Measurements from ENCODE around the gene GAGE12J.
"Not testable (repeated sequence)": the region's sequence is repeated elsewhere in the genome, so short reads cannot be mapped to it uniquely, and the experiment has no call there.

Gene GAGE12J

GRCh38 chrX:49321737-49322136 is at the start of gene GAGE12J:
Gene GAGE12J (plus strand): TSS chrX:49322037. CDS start chrX:49323194, 1,157 bp downstream.
- not testable (repeated sequence) for DNase-seq (ENCODE audit: low read depth)

GRCh38 chrX:49272421-49272820 is 49.4 kb upstream of the GAGE12J start:
- DNase-seq (ENCODE audit: low read depth) = no peak

GRCh38 chrX:49273181-49273727 is 48.6 kb upstream of the GAGE12J start:
- DNase-seq (ENCODE audit: low read depth) = peak; percentile 42

GRCh38 chrX:49276207-49276606 is 45.6 kb upstream of the GAGE12J start:
- no peak for DNase-seq (ENCODE audit: low read depth)

- DNase-seq (ENCODE audit: low read depth) = no peak
Observed at GRCh38 chrX:49276671-49277534, 44.9 kb upstream of the GAGE12J start.

- no peak for DNase-seq (ENCODE audit: low read depth)
Observed at GRCh38 chrX:49277535-49277830, 44.4 kb upstream of the GAGE12J start.

- DNase-seq (ENCODE audit: low read depth) = no peak
Observed at GRCh38 chrX:49278081-49278480, 43.8 kb upstream of the GAGE12J start.

GRCh38 chrX:49282647-49283011 is 39.2 kb upstream of the GAGE12J start:
- DNase-seq (ENCODE audit: low read depth) = no peak

- DNase-seq (ENCODE audit: low read depth) = no peak
Observed at GRCh38 chrX:49284212-49284611, 37.6 kb upstream of the GAGE12J start.

GRCh38 chrX:49286136-49286535 is 35.7 kb upstream of the GAGE12J start:
- no peak for DNase-seq (ENCODE audit: low read depth)

GRCh38 chrX:49286581-49286980 is 35.3 kb upstream of the GAGE12J start:
- DNase-seq (ENCODE audit: low read depth) = no peak

- DNase-seq (ENCODE audit: low read depth) = no peak
Observed at GRCh38 chrX:49287665-49288064, 34.2 kb upstream of the GAGE12J start.

- DNase-seq (ENCODE audit: low read depth) = no peak
Observed at GRCh38 chrX:49290215-49290614, 31.6 kb upstream of the GAGE12J start.

- DNase-seq (ENCODE audit: low read depth) = no peak
Observed at GRCh38 chrX:49291615-49292337, 30.1 kb upstream of the GAGE12J start.

- no peak for DNase-seq (ENCODE audit: low read depth)
Observed at GRCh38 chrX:49292400-49293362, 29.2 kb upstream of the GAGE12J start.

- not testable (repeated sequence) for DNase-seq (ENCODE audit: low read depth)
Observed at GRCh38 chrX:49299293-49299692, 22.5 kb upstream of the GAGE12J start.

- no peak for DNase-seq (ENCODE audit: low read depth)
Observed at GRCh38 chrX:49300703-49301102, 21.1 kb upstream of the GAGE12J start.

GRCh38 chrX:49303346-49303745 is 18.5 kb upstream of the GAGE12J start, which contains the start of gene GAGE10:
Gene GAGE10 (plus strand): TSS chrX:49303646. CDS start chrX:49304860, 1,214 bp downstream.
- no peak for DNase-seq (ENCODE audit: low read depth)

GRCh38 chrX:49307775-49308174 is 14.1 kb upstream of the GAGE12J start:
- not testable (repeated sequence) for DNase-seq (ENCODE audit: low read depth)

GRCh38 chrX:49308604-49309269 is 13.1 kb upstream of the GAGE12J start:
- no peak for DNase-seq (ENCODE audit: low read depth)

- no peak for DNase-seq (ENCODE audit: low read depth)
Observed at GRCh38 chrX:49309401-49309981, 12.3 kb upstream of the GAGE12J start.

Data from T-helper 22 cell (primary cell).